ENCODE measurements around the gene CNTNAP2.
A peak's percentile ranks its signal among the peaks of the same experiment; 100 is the strongest.
"Not testable (repeated sequence)": the region's sequence is repeated elsewhere in the genome, so short reads cannot be mapped to it uniquely, and the experiment has no call there.

Gene CNTNAP2

GRCh38 chr7:146889806-146890555 is 773.4 kb downstream of the CNTNAP2 start:
- Histone ChIP-seq H3K9ac (ENCODE audit: low read length) (no peak overlapping the region), H3K36me3 (ENCODE audit: control insufficient read depth, insufficient read depth, low read length, severe bottlenecking) (no peaks in the 10 kb centered on the region), H3K4me3 (ENCODE audit: low read length) (no peak overlapping the region), H3K9me3 (ENCODE audit: control insufficient read depth, low read length) (no peaks in the 10 kb centered on the region), H3K27me3 (replicated peaks; ENCODE audit: control insufficient read depth, insufficient read depth, low read length) (no peaks in the 10 kb centered on the region), H3K4me1 (ENCODE audit: control insufficient read depth, insufficient read depth, low read length) (no peaks in the 10 kb centered on the region)
- DNase-seq (ENCODE audit: low read depth): no peak

- H3K9ac ChIP-seq (ENCODE audit: low read length): no peak overlapping the region
- DNase-seq (ENCODE audit: low read depth): no peak
- H3K4me3 ChIP-seq (ENCODE audit: low read length): no peak overlapping the region
- H3K9me3 ChIP-seq (ENCODE audit: control insufficient read depth, low read length): no peaks in the 10 kb centered on the region
- H3K36me3 ChIP-seq (ENCODE audit: control insufficient read depth, insufficient read depth, low read length, severe bottlenecking): no peaks in the 10 kb centered on the region
- H3K27me3 ChIP-seq (replicated peaks; ENCODE audit: control insufficient read depth, insufficient read depth, low read length): no peaks in the 10 kb centered on the region
- no peaks in the 10 kb centered on the region for H3K4me1 ChIP-seq (ENCODE audit: control insufficient read depth, insufficient read depth, low read length)
These were observed 775.5 kb downstream of the CNTNAP2 start for GRCh38 chr7:146892151-146892550.

- Histone ChIP-seq H3K27me3 (replicated peaks; ENCODE audit: control insufficient read depth, insufficient read depth, low read length) (no peaks in the 10 kb centered on the region), H3K4me3 (ENCODE audit: low read length) (no peak overlapping the region), H3K9ac (ENCODE audit: low read length) (no peak overlapping the region), H3K4me1 (ENCODE audit: control insufficient read depth, insufficient read depth, low read length) (no peaks in the 10 kb centered on the region), H3K36me3 (ENCODE audit: control insufficient read depth, insufficient read depth, low read length, severe bottlenecking) (no peaks in the 10 kb centered on the region), H3K9me3 (ENCODE audit: control insufficient read depth, low read length) (no peaks in the 10 kb centered on the region)
- no peak for DNase-seq (ENCODE audit: low read depth)
These were observed 778.3 kb downstream of the CNTNAP2 start for GRCh38 chr7:146894927-146895326.

- H3K4me3 ChIP-seq (ENCODE audit: low read length): no peak overlapping the region
- H3K9ac ChIP-seq (ENCODE audit: low read length): no peak overlapping the region
- no peaks in the 10 kb centered on the region for H3K27me3 ChIP-seq (replicated peaks; ENCODE audit: control insufficient read depth, insufficient read depth, low read length)
- no peak for DNase-seq (ENCODE audit: low read depth)
- H3K9me3 ChIP-seq (ENCODE audit: control insufficient read depth, low read length): no peaks in the 10 kb centered on the region
- no peaks in the 10 kb centered on the region for H3K36me3 ChIP-seq (ENCODE audit: control insufficient read depth, insufficient read depth, low read length, severe bottlenecking)
- no peaks in the 10 kb centered on the region for H3K4me1 ChIP-seq (ENCODE audit: control insufficient read depth, insufficient read depth, low read length)
These were observed 785.7 kb downstream of the CNTNAP2 start for GRCh38 chr7:146902266-146902665.

- Histone ChIP-seq H3K9me3 (ENCODE audit: control insufficient read depth, low read length) (no peaks in the 10 kb centered on the region), H3K36me3 (ENCODE audit: control insufficient read depth, insufficient read depth, low read length, severe bottlenecking) (no peaks in the 10 kb centered on the region), H3K9ac (ENCODE audit: low read length) (no peak overlapping the region), H3K27me3 (replicated peaks; ENCODE audit: control insufficient read depth, insufficient read depth, low read length) (no peaks in the 10 kb centered on the region), H3K4me1 (ENCODE audit: control insufficient read depth, insufficient read depth, low read length) (no peaks in the 10 kb centered on the region), H3K4me3 (ENCODE audit: low read length) (no peak overlapping the region)
- DNase-seq (ENCODE audit: low read depth): no peak
These were observed 786.1 kb downstream of the CNTNAP2 start for GRCh38 chr7:146902728-146903127.

- H3K9me3 ChIP-seq (ENCODE audit: control insufficient read depth, low read length); H3K36me3 ChIP-seq (ENCODE audit: control insufficient read depth, insufficient read depth, low read length, severe bottlenecking); H3K4me1 ChIP-seq (ENCODE audit: control insufficient read depth, insufficient read depth, low read length); DNase-seq (ENCODE audit: low read depth); H3K9ac ChIP-seq (ENCODE audit: low read length); H3K27me3 ChIP-seq (replicated peaks; ENCODE audit: control insufficient read depth, insufficient read depth, low read length); H3K4me3 ChIP-seq (ENCODE audit: low read length): not testable (repeated sequence)
These were observed 789.1 kb downstream of the CNTNAP2 start for GRCh38 chr7:146905746-146906145.

GRCh38 chr7:146922782-146923181 is 806.2 kb downstream of the CNTNAP2 start:
- DNase-seq (ENCODE audit: low read depth): peak; percentile 68
- no peak overlapping the region for H3K4me3 ChIP-seq (ENCODE audit: low read length)
- no peaks in the 10 kb centered on the region for H3K36me3 ChIP-seq (ENCODE audit: control insufficient read depth, insufficient read depth, low read length, severe bottlenecking)
- no peaks in the 10 kb centered on the region for H3K27me3 ChIP-seq (replicated peaks; ENCODE audit: control insufficient read depth, insufficient read depth, low read length)
- no peaks in the 10 kb centered on the region for H3K9me3 ChIP-seq (ENCODE audit: control insufficient read depth, low read length)
- no peaks in the 10 kb centered on the region for H3K4me1 ChIP-seq (ENCODE audit: control insufficient read depth, insufficient read depth, low read length)
- H3K9ac ChIP-seq (ENCODE audit: low read length): no peak overlapping the region

- Histone ChIP-seq H3K9me3 (ENCODE audit: control insufficient read depth, low read length) (no peaks in the 10 kb centered on the region), H3K36me3 (ENCODE audit: control insufficient read depth, insufficient read depth, low read length, severe bottlenecking) (no peaks in the 10 kb centered on the region), H3K27me3 (replicated peaks; ENCODE audit: control insufficient read depth, insufficient read depth, low read length) (no peaks in the 10 kb centered on the region), H3K4me3 (ENCODE audit: low read length) (no peak overlapping the region), H3K4me1 (ENCODE audit: control insufficient read depth, insufficient read depth, low read length) (no peaks in the 10 kb centered on the region), H3K9ac (ENCODE audit: low read length) (no peak overlapping the region)
- peak; percentile 70 for DNase-seq (ENCODE audit: low read depth)
These were observed 810.2 kb downstream of the CNTNAP2 start for GRCh38 chr7:146926841-146927240.

GRCh38 chr7:146937836-146938235 is 821.2 kb downstream of the CNTNAP2 start:
- Histone ChIP-seq H3K9ac (ENCODE audit: low read length) (no peak overlapping the region), H3K36me3 (ENCODE audit: control insufficient read depth, insufficient read depth, low read length, severe bottlenecking) (no peaks in the 10 kb centered on the region), H3K27me3 (replicated peaks; ENCODE audit: control insufficient read depth, insufficient read depth, low read length) (no peaks in the 10 kb centered on the region), H3K9me3 (ENCODE audit: control insufficient read depth, low read length) (peaks cover 13% of the 10 kb centered on the region), H3K4me1 (ENCODE audit: control insufficient read depth, insufficient read depth, low read length) (no peaks in the 10 kb centered on the region), H3K4me3 (ENCODE audit: low read length) (no peak overlapping the region)
- DNase-seq (ENCODE audit: low read depth): peak; percentile 20

- Histone ChIP-seq H3K27me3 (replicated peaks; ENCODE audit: control insufficient read depth, insufficient read depth, low read length) (no peaks in the 10 kb centered on the region), H3K9ac (ENCODE audit: low read length) (no peak overlapping the region), H3K4me1 (ENCODE audit: control insufficient read depth, insufficient read depth, low read length) (no peaks in the 10 kb centered on the region), H3K9me3 (ENCODE audit: control insufficient read depth, low read length) (peaks cover 13% of the 10 kb centered on the region), H3K36me3 (ENCODE audit: control insufficient read depth, insufficient read depth, low read length, severe bottlenecking) (no peaks in the 10 kb centered on the region), H3K4me3 (ENCODE audit: low read length) (no peak overlapping the region)
- no peak for DNase-seq (ENCODE audit: low read depth)
These were observed 826.9 kb downstream of the CNTNAP2 start for GRCh38 chr7:146943483-146943882.

- Histone ChIP-seq H3K9ac (ENCODE audit: low read length) (no peak overlapping the region), H3K36me3 (ENCODE audit: control insufficient read depth, insufficient read depth, low read length, severe bottlenecking) (no peaks in the 10 kb centered on the region), H3K4me3 (ENCODE audit: low read length) (no peak overlapping the region), H3K4me1 (ENCODE audit: control insufficient read depth, insufficient read depth, low read length) (no peaks in the 10 kb centered on the region), H3K27me3 (replicated peaks; ENCODE audit: control insufficient read depth, insufficient read depth, low read length) (no peaks in the 10 kb centered on the region), H3K9me3 (ENCODE audit: control insufficient read depth, low read length) (no peaks in the 10 kb centered on the region)
- peak; percentile 46 for DNase-seq (ENCODE audit: low read depth)
These were observed 832.1 kb downstream of the CNTNAP2 start for GRCh38 chr7:146948703-146949102.

GRCh38 chr7:146956321-146956720 is 839.7 kb downstream of the CNTNAP2 start:
- H3K27me3 ChIP-seq (replicated peaks; ENCODE audit: control insufficient read depth, insufficient read depth, low read length): no peaks in the 10 kb centered on the region
- DNase-seq (ENCODE audit: low read depth): peak; percentile 3
- peaks cover 3% of the 10 kb centered on the region for H3K4me1 ChIP-seq (ENCODE audit: control insufficient read depth, insufficient read depth, low read length)
- H3K9ac ChIP-seq (ENCODE audit: low read length): no peak overlapping the region
- no peak overlapping the region for H3K4me3 ChIP-seq (ENCODE audit: low read length)
- H3K9me3 ChIP-seq (ENCODE audit: control insufficient read depth, low read length): no peaks in the 10 kb centered on the region
- H3K36me3 ChIP-seq (ENCODE audit: control insufficient read depth, insufficient read depth, low read length, severe bottlenecking): no peaks in the 10 kb centered on the region

Measured in adipocyte (in vitro differentiated cells).